ENCODE data around the gene NRXN3. TPM values are rescaled to one million over a fixed set of nuclear protein-coding genes. Genes with fewer than 3 reads are reported as not detected.

Gene NRXN3
- total and polyA plus RNA-seq, 2 of the 13 experiments (the other 11 are each of a cell fraction or from before 2014, with no cell fraction given): 0.03 TPM; not detected in 1

DNA sequence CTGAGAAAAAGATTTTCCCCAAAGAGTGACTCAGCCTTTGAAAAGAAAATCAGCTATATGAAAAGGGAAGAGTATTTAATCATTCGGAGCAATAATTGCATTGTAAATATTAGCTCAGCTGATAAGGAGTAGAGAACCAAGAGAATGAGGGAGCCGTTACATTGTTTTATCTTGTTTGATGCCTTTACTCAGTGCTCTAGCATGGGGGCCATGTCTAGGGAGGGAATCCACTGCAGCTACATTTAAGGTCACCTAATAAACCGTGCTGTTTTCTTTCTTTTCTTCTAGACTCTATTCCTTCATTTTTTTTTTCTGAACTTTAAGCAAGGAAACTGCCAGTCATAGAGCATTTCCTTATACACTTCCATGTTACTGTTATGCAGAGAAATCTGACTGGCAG lies 1594.2 kb downstream of the NRXN3 start:
- WGBS (ENCODE audit: low lambda C conversion rate): 6% methylated on average over 3 of the region's 3 CpGs

GRCh38 chr14:79766511-79766910 lies 1596.3 kb downstream of the NRXN3 start:
- FAIRE-seq (no peak), ATAC-seq (no peak), DNase-seq (ENCODE audit: low spot score) (no peak)
- H3K4me1 ChIP-seq (ENCODE audit: insufficient read depth, low read length): no peaks in the 10 kb centered on the region
- no peaks in the 10 kb centered on the region for H3K36me3 ChIP-seq (replicated peaks in 1 of 2; ENCODE audit: control insufficient read depth in 1 of 2, insufficient read depth in 2 of 2, low read length in 2 of 2)
- POLR2A ChIA-PET: no interaction called here
- CTCF ChIA-PET (ENCODE audit: low intra/inter-chr PET ratio, low total read pairs): no interaction called here
- no peaks in the 10 kb centered on the region for H3K27me3 ChIP-seq (ENCODE audit: control insufficient read depth in 1 of 2, insufficient read depth in 2 of 2, low read length in 2 of 2)
- H3K4me3 ChIP-seq (replicated peaks in 1 of 3; ENCODE audit: insufficient read depth in 1 of 3, low read depth in 2 of 3, low read length in 3 of 3): no peak overlapping the region
- WGBS (ENCODE audit: low lambda C conversion rate): 79% methylated on average over 2 of the region's 2 CpGs
- no peak overlapping the region for H2AFZ ChIP-seq (ENCODE audit: low read length)
- H3K9ac ChIP-seq (ENCODE audit: insufficient read depth, low read depth, low read length): no peak overlapping the region
- no peak overlapping the region for H3K4me2 ChIP-seq (ENCODE audit: low read depth, low read length)
- BruUV-seq (replicated peaks): no TSS peak
- in situ Hi-C loops (cut with HindIII; ENCODE audit: extremely low pct_ligation_motif_present, low pct_unique_long_range_greater_than_20kb): no loop called here
- no peaks in the 10 kb centered on the region for H3K79me2 ChIP-seq (ENCODE audit: insufficient read depth, low read length)
- no peaks in the 10 kb centered on the region for H4K20me1 ChIP-seq (ENCODE audit: insufficient read depth, low read length)
- H3K27ac ChIP-seq (ENCODE audit: extremely low read length, insufficient read depth, low read length): no peak overlapping the region
- intact Hi-C loops (cut with micrococcal nuclease; ENCODE audit: unreplicated experiment): no loop called here
- TF ChIP-seq ZKSCAN8 (CRISPR knock-in tag; IDR thresholded peaks at IDR 0.05; ENCODE audit: borderline replicate concordance): no peak
- TF ChIP-seq MLLT10 (CRISPR knock-in tag; IDR thresholded peaks at IDR 0.05): no peak
- no peak for TF ChIP-seq MEIS1 (CRISPR knock-in tag; IDR thresholded peaks at IDR 0.05; ENCODE audit: borderline replicate concordance)
- no peak for TF ChIP-seq ZNF558 (CRISPR knock-in tag; IDR thresholded peaks at IDR 0.05; ENCODE audit: borderline replicate concordance)
- TF ChIP-seq DMAP1 (CRISPR knock-in tag; IDR thresholded peaks at IDR 0.05): no peak
- TF ChIP-seq ZNF775 (CRISPR knock-in tag; IDR thresholded peaks at IDR 0.05; ENCODE audit: borderline replicate concordance): no peak
- H3K9me3 ChIP-seq (ENCODE audit: low read length): peaks cover 48% of the 10 kb centered on the region

More for the DNA sequence above, 1594.2 kb downstream of the NRXN3 start:
- Histone ChIP-seq H2AFZ (ENCODE audit: low read length) (no peak overlapping the region), H3K27me3 (ENCODE audit: control insufficient read depth in 1 of 2, insufficient read depth in 2 of 2, low read length in 2 of 2) (no peaks in the 10 kb centered on the region), H3K4me1 (ENCODE audit: insufficient read depth, low read length) (no peaks in the 10 kb centered on the region), H3K79me2 (ENCODE audit: insufficient read depth, low read length) (no peaks in the 10 kb centered on the region), H3K9me3 (ENCODE audit: low read length) (peaks cover 59% of the 10 kb centered on the region), H3K4me2 (ENCODE audit: low read depth, low read length) (no peak overlapping the region), H3K9ac (ENCODE audit: insufficient read depth, low read depth, low read length) (no peak overlapping the region), H3K4me3 (replicated peaks in 1 of 3; ENCODE audit: insufficient read depth in 1 of 3, low read depth in 2 of 3, low read length in 3 of 3) (no peak overlapping the region), H4K20me1 (ENCODE audit: insufficient read depth, low read length) (no peaks in the 10 kb centered on the region), H3K27ac (ENCODE audit: extremely low read length, insufficient read depth, low read length) (no peak overlapping the region), H3K36me3 (replicated peaks in 1 of 2; ENCODE audit: control insufficient read depth in 1 of 2, insufficient read depth in 2 of 2, low read length in 2 of 2) (no peaks in the 10 kb centered on the region)
- no TSS peak for BruUV-seq (replicated peaks)
- no peak for ATAC-seq
- ChIA-PET POLR2A (no interaction called here), CTCF (ENCODE audit: low intra/inter-chr PET ratio, low total read pairs) (no interaction called here)
- in situ Hi-C loops (cut with HindIII; ENCODE audit: extremely low pct_ligation_motif_present, low pct_unique_long_range_greater_than_20kb): no loop called here
- no peak for FAIRE-seq
- TF ChIP-seq SOX13 (IDR thresholded peaks at IDR 0.05) (no peak), SOX13 (CRISPR knock-in tag; conservative IDR thresholded peaks at IDR 0.05 in 1 of 2, IDR thresholded peaks at IDR 0.05 in 1 of 2) (0 out of 4 replicates have a peak, but pooled peaks of 1 of the 2 experiments have one; percentile 24)
- TF ChIP-seq, protein P1, sequence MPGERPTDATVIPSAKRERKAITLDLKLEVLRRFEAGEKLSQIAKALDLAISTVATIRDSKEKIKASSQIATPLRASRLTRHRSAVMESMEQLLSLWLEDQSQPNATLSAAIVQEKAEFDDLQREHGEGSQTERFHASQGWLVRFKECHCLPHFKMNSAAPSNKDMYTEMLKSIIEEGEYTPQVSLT (CRISPR knock-in tag; IDR thresholded peaks at IDR 0.05; ENCODE audit: borderline replicate concordance, low read depth): no peak
- peak; percentile 15 for DNase-seq (ENCODE audit: low spot score)
- intact Hi-C loops (cut with micrococcal nuclease; ENCODE audit: unreplicated experiment): no loop called here

All from HepG2 (cell line).